ENCODE data around the gene ARCN1. TPM values are rescaled to one million over a fixed set of nuclear protein-coding genes. Genes with fewer than 3 reads are reported as not detected.

The ARCN1 gene
- polyA plus RNA-seq, 1 donor from 2014 or later = 67.2 TPM

DNA sequence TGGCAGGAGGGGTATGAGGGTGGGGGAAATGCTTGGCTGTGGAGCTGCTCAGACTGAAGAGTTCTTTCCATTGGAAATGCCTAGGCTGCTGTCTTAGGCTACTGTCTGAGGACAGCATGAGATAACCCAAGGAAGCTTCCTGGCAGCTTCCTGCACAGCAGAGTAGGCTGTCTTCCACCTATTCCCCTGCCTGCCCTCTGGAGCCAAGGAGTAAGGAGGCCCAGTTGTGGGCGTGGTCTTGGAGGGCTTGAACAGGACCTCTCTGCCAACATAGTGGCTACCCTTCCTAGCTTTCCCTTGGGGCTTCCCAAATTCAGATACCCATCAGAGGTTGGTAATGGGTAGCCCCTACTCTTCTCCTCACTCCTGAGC is 61.1 kb downstream of the ARCN1 start:
- Histone ChIP-seq H3K4me2 (ENCODE audit: low read length) (no peak overlapping the region), H4K20me1 (ENCODE audit: insufficient read depth) (no peaks in the 10 kb centered on the region), H3K9me2 (ENCODE audit: insufficient read depth, low read length) (no peaks in the 10 kb centered on the region), H3K27me3 (ENCODE audit: insufficient read depth, low read depth, low read length) (no peaks in the 10 kb centered on the region), H2AFZ (ENCODE audit: low read depth, low read length) (no peak overlapping the region), H3K27ac (ENCODE audit: low read length) (no peak overlapping the region), H3K4me3 (ENCODE audit: low read length) (no peak overlapping the region), H3K79me2 (replicated peaks; ENCODE audit: insufficient read depth, low read length) (no peaks in the 10 kb centered on the region), H3F3A (ENCODE audit: insufficient read depth, low read length, poor library complexity, severe bottlenecking) (no peaks in the 10 kb centered on the region), H3K36me3 (ENCODE audit: insufficient read depth, low read length) (peaks cover 7% of the 10 kb centered on the region), H3K9ac (ENCODE audit: low read length) (no peak overlapping the region), H3K9me3 (ENCODE audit: low read length) (no peaks in the 10 kb centered on the region)
- TF ChIP-seq TAF1 (IDR thresholded peaks at IDR 0.05; ENCODE audit: low read depth) = no peak
- no peak for TF ChIP-seq POLR2AphosphoS5 (IDR thresholded peaks at IDR 0.05)
- TF ChIP-seq, protein P1, sequence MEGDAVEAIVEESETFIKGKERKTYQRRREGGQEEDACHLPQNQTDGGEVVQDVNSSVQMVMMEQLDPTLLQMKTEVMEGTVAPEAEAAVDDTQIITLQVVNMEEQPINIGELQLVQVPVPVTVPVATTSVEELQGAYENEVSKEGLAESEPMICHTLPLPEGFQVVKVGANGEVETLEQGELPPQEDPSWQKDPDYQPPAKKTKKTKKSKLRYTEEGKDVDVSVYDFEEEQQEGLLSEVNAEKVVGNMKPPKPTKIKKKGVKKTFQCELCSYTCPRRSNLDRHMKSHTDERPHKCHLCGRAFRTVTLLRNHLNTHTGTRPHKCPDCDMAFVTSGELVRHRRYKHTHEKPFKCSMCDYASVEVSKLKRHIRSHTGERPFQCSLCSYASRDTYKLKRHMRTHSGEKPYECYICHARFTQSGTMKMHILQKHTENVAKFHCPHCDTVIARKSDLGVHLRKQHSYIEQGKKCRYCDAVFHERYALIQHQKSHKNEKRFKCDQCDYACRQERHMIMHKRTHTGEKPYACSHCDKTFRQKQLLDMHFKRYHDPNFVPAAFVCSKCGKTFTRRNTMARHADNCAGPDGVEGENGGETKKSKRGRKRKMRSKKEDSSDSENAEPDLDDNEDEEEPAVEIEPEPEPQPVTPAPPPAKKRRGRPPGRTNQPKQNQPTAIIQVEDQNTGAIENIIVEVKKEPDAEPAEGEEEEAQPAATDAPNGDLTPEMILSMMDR (IDR thresholded peaks at IDR 0.05; ENCODE audit: poor library complexity, severe bottlenecking) = no peak
- no peak for TF ChIP-seq RAD21 (conservative IDR thresholded peaks at IDR 0.05)
- TF ChIP-seq EP300 (conservative IDR thresholded peaks at IDR 0.05; ENCODE audit: poor library complexity, severe bottlenecking) = no peak
- no peak for TF ChIP-seq MXI1 (conservative IDR thresholded peaks at IDR 0.05; ENCODE audit: poor library complexity, severe bottlenecking)
- TF ChIP-seq SMC3 (conservative IDR thresholded peaks at IDR 0.05; ENCODE audit: poor library complexity) = no peak
- TF ChIP-seq, protein P2, sequence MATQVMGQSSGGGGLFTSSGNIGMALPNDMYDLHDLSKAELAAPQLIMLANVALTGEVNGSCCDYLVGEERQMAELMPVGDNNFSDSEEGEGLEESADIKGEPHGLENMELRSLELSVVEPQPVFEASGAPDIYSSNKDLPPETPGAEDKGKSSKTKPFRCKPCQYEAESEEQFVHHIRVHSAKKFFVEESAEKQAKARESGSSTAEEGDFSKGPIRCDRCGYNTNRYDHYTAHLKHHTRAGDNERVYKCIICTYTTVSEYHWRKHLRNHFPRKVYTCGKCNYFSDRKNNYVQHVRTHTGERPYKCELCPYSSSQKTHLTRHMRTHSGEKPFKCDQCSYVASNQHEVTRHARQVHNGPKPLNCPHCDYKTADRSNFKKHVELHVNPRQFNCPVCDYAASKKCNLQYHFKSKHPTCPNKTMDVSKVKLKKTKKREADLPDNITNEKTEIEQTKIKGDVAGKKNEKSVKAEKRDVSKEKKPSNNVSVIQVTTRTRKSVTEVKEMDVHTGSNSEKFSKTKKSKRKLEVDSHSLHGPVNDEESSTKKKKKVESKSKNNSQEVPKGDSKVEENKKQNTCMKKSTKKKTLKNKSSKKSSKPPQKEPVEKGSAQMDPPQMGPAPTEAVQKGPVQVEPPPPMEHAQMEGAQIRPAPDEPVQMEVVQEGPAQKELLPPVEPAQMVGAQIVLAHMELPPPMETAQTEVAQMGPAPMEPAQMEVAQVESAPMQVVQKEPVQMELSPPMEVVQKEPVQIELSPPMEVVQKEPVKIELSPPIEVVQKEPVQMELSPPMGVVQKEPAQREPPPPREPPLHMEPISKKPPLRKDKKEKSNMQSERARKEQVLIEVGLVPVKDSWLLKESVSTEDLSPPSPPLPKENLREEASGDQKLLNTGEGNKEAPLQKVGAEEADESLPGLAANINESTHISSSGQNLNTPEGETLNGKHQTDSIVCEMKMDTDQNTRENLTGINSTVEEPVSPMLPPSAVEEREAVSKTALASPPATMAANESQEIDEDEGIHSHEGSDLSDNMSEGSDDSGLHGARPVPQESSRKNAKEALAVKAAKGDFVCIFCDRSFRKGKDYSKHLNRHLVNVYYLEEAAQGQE (IDR thresholded peaks at IDR 0.05; ENCODE audit: borderline replicate concordance) = no peak
- TF ChIP-seq EZH2 (IDR thresholded peaks at IDR 0.05; ENCODE audit: borderline replicate concordance, insufficient read depth, low read length, poor library complexity, severe bottlenecking) = no peak

DNA sequence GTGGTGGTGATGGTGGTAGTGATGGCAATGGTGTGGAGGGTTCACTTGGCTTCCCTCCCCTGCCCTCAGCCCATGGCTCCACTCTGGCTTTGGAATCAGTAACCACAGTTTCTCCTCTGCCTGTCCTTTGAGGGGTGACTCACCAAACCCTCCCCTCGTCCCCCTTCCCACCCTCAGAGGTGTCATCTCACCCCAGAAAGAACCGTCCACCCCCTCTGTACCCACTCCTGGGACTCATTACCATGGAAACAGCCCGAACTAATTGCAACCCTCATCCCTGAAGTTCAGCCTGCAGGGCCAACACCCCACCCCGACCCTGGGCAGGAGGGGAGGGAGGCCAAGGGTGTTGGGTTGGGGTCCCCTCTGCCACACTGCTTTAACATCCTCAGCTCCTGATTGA is 61.8 kb downstream of the ARCN1 start:
- Histone ChIP-seq H3K9ac (ENCODE audit: low read length) (peak overlapping the region; percentile 23), H3K27ac (ENCODE audit: low read length) (no peak overlapping the region), H3K4me3 (ENCODE audit: low read length) (peak overlapping the region; percentile 44)

More for the DNA sequence above, 61.8 kb downstream of the ARCN1 start:
- no peaks in the 10 kb centered on the region for H4K20me1 ChIP-seq (ENCODE audit: insufficient read depth)
- H2AFZ ChIP-seq (ENCODE audit: low read depth, low read length) = no peak overlapping the region
- TF ChIP-seq, protein P2 (IDR thresholded peaks at IDR 0.05; ENCODE audit: borderline replicate concordance) = no peak
- TF ChIP-seq EZH2 (IDR thresholded peaks at IDR 0.05; ENCODE audit: borderline replicate concordance, insufficient read depth, low read length, poor library complexity, severe bottlenecking) (no peak), MXI1 (conservative IDR thresholded peaks at IDR 0.05; ENCODE audit: poor library complexity, severe bottlenecking) (no peak), TAF1 (IDR thresholded peaks at IDR 0.05; ENCODE audit: low read depth) (no peak), RAD21 (conservative IDR thresholded peaks at IDR 0.05) (no peak), SMC3 (conservative IDR thresholded peaks at IDR 0.05; ENCODE audit: poor library complexity) (no peak), POLR2AphosphoS5 (IDR thresholded peaks at IDR 0.05) (no peak), EP300 (conservative IDR thresholded peaks at IDR 0.05; ENCODE audit: poor library complexity, severe bottlenecking) (no peak)
- TF ChIP-seq, protein P1 (IDR thresholded peaks at IDR 0.05; ENCODE audit: poor library complexity, severe bottlenecking) = no peak
- H3K36me3 ChIP-seq (ENCODE audit: insufficient read depth, low read length) = peaks cover 7% of the 10 kb centered on the region
- H3K27me3 ChIP-seq (ENCODE audit: insufficient read depth, low read depth, low read length) = no peaks in the 10 kb centered on the region
- H3K9me2 ChIP-seq (ENCODE audit: insufficient read depth, low read length) = no peaks in the 10 kb centered on the region
- no peak overlapping the region for H3K4me2 ChIP-seq (ENCODE audit: low read length)
- H3K79me2 ChIP-seq (replicated peaks; ENCODE audit: insufficient read depth, low read length) = no peaks in the 10 kb centered on the region
- H3F3A ChIP-seq (ENCODE audit: insufficient read depth, low read length, poor library complexity, severe bottlenecking) = no peaks in the 10 kb centered on the region
- H3K9me3 ChIP-seq (ENCODE audit: low read length) = no peaks in the 10 kb centered on the region
